HEK293 (cell line): ENCODE results near the gene URAD.

Experiments used
- CTCF ChIA-PET: fragments of 350-600 bp; formaldehyde crosslinking; extraction: SDS; loops from one replicate; lab custom pipeline; 2021; ENCODE audit warnings: antibody characterized with exemption; lab: Yijun Ruan, JAX
- POLR2A ChIA-PET: fragments of 300-600 bp; formaldehyde crosslinking; extraction: SDS; loops from one replicate; lab custom pipeline; 2020; ENCODE audit warnings: antibody characterized with exemption, inconsistent platforms; lab: Yijun Ruan, JAX
- H3K27ac ChIP-seq: fragments of 200-500 bp; sonication (Bioruptor generic); 2 replicates; pipeline ENCODE4 v1.5.1; 2014; ENCODE audit warnings: low read depth, low read length, control low read depth, inconsistent platforms; ENCODE audit errors: extremely low read depth
- H3K36me3 ChIP-seq, 2 experiments: fragments of 200-500 bp in 1 of 2; sonication (Bioruptor generic) in 1 of 2; 1 replicate in 1 of 2; 2 replicates in 1 of 2; pipeline ENCODE4 v1.5.1; 2014 to 2017; ENCODE audit warnings: inconsistent platforms in 2 of 2, low read length in 2 of 2; ENCODE audit not compliant: control insufficient read depth in 2 of 2, insufficient read depth in 1 of 2
- H3K4me1 ChIP-seq: fragments of 200-500 bp; sonication (Bioruptor generic); 2 replicates; pipeline ENCODE4 v1.5.1; 2014; ENCODE audit warnings: mild to moderate bottlenecking, low read length, inconsistent platforms; ENCODE audit not compliant: control insufficient read depth, insufficient read depth
- H3K4me3 ChIP-seq: 2 replicates; pipeline ENCODE4 v1.5.1; 2011; ENCODE audit warnings: low read depth, mild to moderate bottlenecking, control low read depth, low read length, moderate library complexity
- H3K9me3 ChIP-seq: fragments of 200-500 bp; sonication (Bioruptor generic); 2 replicates; pipeline ENCODE4 v1.5.1; 2014; ENCODE audit warnings: low read depth, low read length, inconsistent platforms; ENCODE audit not compliant: control insufficient read depth, insufficient read depth
- HOXC10 ChIP-seq: sonication (generic); formaldehyde crosslinking; IDR thresholded peaks from 2 replicates; pipeline ENCODE4 v1.8.1; 2023; ENCODE audit warnings: mild to moderate bottlenecking, missing genetic modification reagents
- KLF9 ChIP-seq: fragments of 450-650 bp; formaldehyde crosslinking; IDR thresholded peaks from 2 replicates; pipeline ENCODE4 v1.5.1; 2016; ENCODE audit warnings: missing biosample characterization, missing genetic modification characterization, low read depth
- MZF1 ChIP-seq: fragments of 450-650 bp; formaldehyde crosslinking; IDR thresholded peaks from 2 replicates; pipeline ENCODE4 v1.5.1; 2017; ENCODE audit warnings: missing biosample characterization, missing genetic modification characterization, borderline replicate concordance
- OVOL3 ChIP-seq: fragments of 450-650 bp; formaldehyde crosslinking; IDR thresholded peaks from 2 replicates; pipeline ENCODE4 v1.5.1; 2016; ENCODE audit warnings: missing biosample characterization, missing genetic modification characterization
- PATZ1 ChIP-seq: fragments of 450-650 bp; formaldehyde crosslinking; IDR thresholded peaks from 2 replicates; pipeline ENCODE4 v1.5.1; 2016; ENCODE audit warnings: missing biosample characterization, missing genetic modification characterization
- PBX3 ChIP-seq: sonication (generic); formaldehyde crosslinking; IDR thresholded peaks from 2 replicates; pipeline ENCODE4 v1.8.1; 2022; ENCODE audit warnings: mild to moderate bottlenecking, moderate library complexity, missing genetic modification reagents
- SETDB1 ChIP-seq: IDR thresholded peaks from one replicate; pipeline ENCODE4 v1.6.1; 2017; ENCODE audit warnings: mild to moderate bottlenecking, low read length, moderate library complexity, mixed read lengths; ENCODE audit not compliant: insufficient read length
- ZBTB20 ChIP-seq: fragments of 450-650 bp; formaldehyde crosslinking; IDR thresholded peaks from 2 replicates; pipeline ENCODE4 v1.5.1; 2016; ENCODE audit warnings: missing biosample characterization, missing genetic modification characterization
- ZBTB26 ChIP-seq: fragments of 450-650 bp; formaldehyde crosslinking; optimal IDR thresholded peaks from 2 replicates; pipeline ENCODE3; 2016; ENCODE audit warnings: missing biosample characterization, mild to moderate bottlenecking, missing genetic modification characterization
- ZNF175 ChIP-seq: fragments of 450-650 bp; formaldehyde crosslinking; IDR thresholded peaks from 2 replicates; pipeline ENCODE4 v1.5.1; 2016; ENCODE audit warnings: missing biosample characterization, missing genetic modification characterization
- ZNF184 ChIP-seq: fragments of 450-650 bp; IDR thresholded peaks from 2 replicates; pipeline ENCODE4 v1.5.1; 2018; ENCODE audit warnings: missing biosample characterization, mild to moderate bottlenecking, missing genetic modification characterization
- ZNF211 ChIP-seq: fragments of 450-650 bp; formaldehyde crosslinking; IDR thresholded peaks from 2 replicates; pipeline ENCODE4 v1.5.1; 2016; ENCODE audit warnings: low read depth, missing biosample characterization, missing genetic modification characterization
- ZNF214 ChIP-seq: fragments of 450-650 bp; formaldehyde crosslinking; IDR thresholded peaks from 2 replicates; pipeline ENCODE4 v1.5.1; 2017; ENCODE audit warnings: missing biosample characterization, mild to moderate bottlenecking, missing genetic modification characterization, borderline replicate concordance
- ZNF23 ChIP-seq: fragments of 450-650 bp; formaldehyde crosslinking; IDR thresholded peaks from 2 replicates; pipeline ENCODE4 v1.5.1; 2016; ENCODE audit warnings: missing biosample characterization, missing genetic modification characterization, borderline replicate concordance
- ZNF426 ChIP-seq: fragments of 450-650 bp; formaldehyde crosslinking; IDR thresholded peaks from 2 replicates; pipeline ENCODE4 v1.5.1; 2017; ENCODE audit warnings: missing biosample characterization, missing genetic modification characterization, mild to moderate bottlenecking, inconsistent platforms, moderate library complexity
- ZNF580 ChIP-seq: fragments of 450-650 bp; formaldehyde crosslinking; IDR thresholded peaks from 2 replicates; pipeline ENCODE4 v1.5.1; 2016; ENCODE audit warnings: missing biosample characterization, missing genetic modification characterization
- ZNF596 ChIP-seq: fragments of 450-650 bp; IDR thresholded peaks from 2 replicates; pipeline ENCODE4 v1.5.0; 2018; ENCODE audit warnings: missing biosample characterization, mild to moderate bottlenecking, missing genetic modification characterization, moderate library complexity
- ZNF76 ChIP-seq: fragments of 450-650 bp; formaldehyde crosslinking; IDR thresholded peaks from 2 replicates; pipeline ENCODE4; 2016; ENCODE audit warnings: low read depth, missing biosample characterization, missing genetic modification characterization, borderline replicate concordance
- ZSCAN30 ChIP-seq: fragments of 450-650 bp; IDR thresholded peaks from 2 replicates; pipeline ENCODE4 v1.5.1; 2018; ENCODE audit warnings: missing biosample characterization, mild to moderate bottlenecking, missing genetic modification characterization, moderate library complexity

The URAD gene

GRCh38 chr13:27982361-27982760, 6.1 kb downstream of the URAD start:
- CTCF ChIA-PET: interaction anchor here (0.6 to 5.4 kb wide), 5 partner anchors 113 to 621 kb away, joined by 3 to 71 read pairs (median 9); partner anchors contain the start of gene GSX1
- H3K9me3 ChIP-seq: no peaks in the 10 kb centered on the region
- H3K36me3 ChIP-seq: no peaks in the 10 kb centered on the region
- POLR2A ChIA-PET: no interaction called here
- H3K4me3 ChIP-seq: no peak overlapping the region
- H3K4me1 ChIP-seq: no peaks in the 10 kb centered on the region
- TF ChIP-seq ZNF175 (tag by site-specific recombination): no peak
- no peak overlapping the region for H3K27ac ChIP-seq

GRCh38 chr13:27981006-27981708, 7.3 kb downstream of the URAD start:
- Histone ChIP-seq H3K27ac (no peak overlapping the region), H3K4me3 (no peak overlapping the region)
- TF ChIP-seq ZNF23 (tag by site-specific recombination): no peak
- TF ChIP-seq MZF1 (tag by site-specific recombination): no peak
- no peak for TF ChIP-seq ZNF184 (tag by site-specific recombination)
- TF ChIP-seq ZNF76 (tag by site-specific recombination): no peak
- no peak for TF ChIP-seq ZNF214 (tag by site-specific recombination)
- no peak for TF ChIP-seq ZBTB26
- no peak for TF ChIP-seq ZBTB20 (tag by site-specific recombination)
- no peak for TF ChIP-seq PBX3 (CRISPR knock-in tag)
- no peak for TF ChIP-seq ZNF211 (tag by site-specific recombination)
- TF ChIP-seq, all 188 proteins: peak for 0
- ChIA-PET CTCF (interaction anchor here (0.6 kb wide), 3 partner anchors 616 to 676 kb away, joined by 3 to 4 read pairs (median 3); no protein-coding TSS in a partner anchor), POLR2A (no interaction called here)
- Histone ChIP-seq H3K4me1 (no peaks in the 10 kb centered on the region), H3K9me3 (no peaks in the 10 kb centered on the region), H3K36me3 (no peaks in the 10 kb centered on the region)

- Histone ChIP-seq H3K36me3 (no peaks in the 10 kb centered on the region), H3K9me3 (no peaks in the 10 kb centered on the region), H3K4me3 (no peak overlapping the region), H3K27ac (no peak overlapping the region), H3K4me1 (no peaks in the 10 kb centered on the region)
- TF ChIP-seq OVOL3 (tag by site-specific recombination) (no peak), ZNF596 (tag by site-specific recombination) (0 out of 2 replicates have a peak, but pooled peaks have one; percentile 29), ZSCAN30 (tag by site-specific recombination) (no peak)
- CTCF ChIA-PET: interaction anchor here (0.6 kb wide), 1 partner anchor 623 kb away, joined by 4 read pairs; no protein-coding TSS in a partner anchor
- POLR2A ChIA-PET: no interaction called here
Observed at GRCh38 chr13:27980280-27980998, 8.1 kb downstream of the URAD start.

- Histone ChIP-seq H3K9me3 (no peaks in the 10 kb centered on the region), H3K4me3 (no peak overlapping the region), H3K36me3 (no peaks in the 10 kb centered on the region), H3K4me1 (no peaks in the 10 kb centered on the region), H3K27ac (no peak overlapping the region)
- ChIA-PET POLR2A (no interaction called here), CTCF (no interaction called here)
- no peak for TF ChIP-seq ZNF426 (tag by site-specific recombination)
- TF ChIP-seq SETDB1: no peak
- TF ChIP-seq KLF9: no peak
- no peak for TF ChIP-seq HOXC10 (CRISPR knock-in tag)
- no peak for TF ChIP-seq ZNF580
- TF ChIP-seq PATZ1 (tag by site-specific recombination): no peak
Observed at GRCh38 chr13:27979765-27980279, 8.7 kb downstream of the URAD start.
